Measurements from ENCODE around the gene LIMS1. TPM values are rescaled to one million over a fixed set of nuclear protein-coding genes. Genes with fewer than 3 reads are reported as not detected.

Gene LIMS1
- total RNA-seq, 1 experiment from 2014 or later: 70.9 TPM

DNA sequence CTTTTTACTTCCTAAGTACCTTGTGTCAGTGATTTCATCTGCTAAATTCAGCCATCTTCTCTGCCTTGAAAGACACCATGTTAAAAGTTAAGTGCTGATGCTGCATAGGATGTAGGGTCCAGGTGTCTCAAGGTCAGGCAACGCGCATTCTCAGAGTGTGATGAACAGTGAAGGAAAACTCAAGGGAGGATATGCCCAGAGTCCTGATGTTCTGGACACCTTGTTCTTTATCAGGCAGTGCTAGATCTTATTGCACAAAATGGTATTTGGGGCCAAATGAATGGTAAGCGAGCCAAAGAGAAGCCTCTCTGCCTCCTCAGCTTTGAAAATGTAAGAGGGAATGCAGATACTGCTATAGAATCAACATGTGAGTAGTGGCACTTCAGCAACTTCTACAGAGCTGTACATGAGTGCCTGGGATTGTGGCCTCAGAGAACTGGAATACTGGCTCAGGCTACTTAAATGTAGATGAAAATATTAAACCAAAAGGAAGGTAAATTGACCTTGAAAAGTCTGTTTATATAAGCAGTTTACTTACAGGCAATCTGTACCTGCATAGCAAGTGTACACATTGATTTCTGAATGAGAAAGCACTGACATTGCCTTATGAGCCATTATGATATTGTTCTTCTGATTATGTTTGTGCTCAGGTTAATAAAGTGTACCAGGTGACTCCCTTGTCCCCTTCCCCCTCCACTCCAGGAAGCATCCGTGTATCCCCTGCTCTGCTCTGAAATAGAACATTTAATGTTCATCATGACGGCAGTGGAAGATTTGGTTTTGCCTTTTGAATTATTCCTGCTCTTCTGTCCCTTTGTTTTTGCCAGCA, 98.3 kb downstream of the LIMS1 start:
- Mint-ChIP-seq H3K9me3 (ENCODE audit: unreplicated experiment) (no peaks in the 10 kb centered on the region), H3K27ac (ENCODE audit: low read depth, unreplicated experiment) (no peak overlapping the region), H3K36me3 (ENCODE audit: insufficient read depth, unreplicated experiment) (no peaks in the 10 kb centered on the region), H3K27me3 (ENCODE audit: insufficient read depth, unreplicated experiment) (no peaks in the 10 kb centered on the region), H3K4me3 (ENCODE audit: unreplicated experiment) (no peak overlapping the region), H3K4me1 (ENCODE audit: insufficient read depth, unreplicated experiment) (peaks cover 37% of the 10 kb centered on the region)
- TF ChIP-seq, protein P1, sequence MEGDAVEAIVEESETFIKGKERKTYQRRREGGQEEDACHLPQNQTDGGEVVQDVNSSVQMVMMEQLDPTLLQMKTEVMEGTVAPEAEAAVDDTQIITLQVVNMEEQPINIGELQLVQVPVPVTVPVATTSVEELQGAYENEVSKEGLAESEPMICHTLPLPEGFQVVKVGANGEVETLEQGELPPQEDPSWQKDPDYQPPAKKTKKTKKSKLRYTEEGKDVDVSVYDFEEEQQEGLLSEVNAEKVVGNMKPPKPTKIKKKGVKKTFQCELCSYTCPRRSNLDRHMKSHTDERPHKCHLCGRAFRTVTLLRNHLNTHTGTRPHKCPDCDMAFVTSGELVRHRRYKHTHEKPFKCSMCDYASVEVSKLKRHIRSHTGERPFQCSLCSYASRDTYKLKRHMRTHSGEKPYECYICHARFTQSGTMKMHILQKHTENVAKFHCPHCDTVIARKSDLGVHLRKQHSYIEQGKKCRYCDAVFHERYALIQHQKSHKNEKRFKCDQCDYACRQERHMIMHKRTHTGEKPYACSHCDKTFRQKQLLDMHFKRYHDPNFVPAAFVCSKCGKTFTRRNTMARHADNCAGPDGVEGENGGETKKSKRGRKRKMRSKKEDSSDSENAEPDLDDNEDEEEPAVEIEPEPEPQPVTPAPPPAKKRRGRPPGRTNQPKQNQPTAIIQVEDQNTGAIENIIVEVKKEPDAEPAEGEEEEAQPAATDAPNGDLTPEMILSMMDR (IDR thresholded peaks at IDR 0.05; ENCODE audit: unreplicated experiment): no peak
- DNase-seq (ENCODE audit: unreplicated experiment): no peak
- intact Hi-C loops (cut with micrococcal nuclease): no loop called here
- BruUV-seq (replicated peaks): no TSS peak
- CTCF ChIA-PET: interaction anchor here (1.4 to 8.3 kb wide), 7 partner anchors 10 to 47 kb away, joined by 4 to 207 read pairs (median 9); no protein-coding TSS in a partner anchor
- POLR2A ChIA-PET: interaction anchor here (0.6 to 3.4 kb wide), 4 partner anchors 11 to 39 kb away, joined by 3 to 18 read pairs (median 7); no protein-coding TSS in a partner anchor

DNA sequence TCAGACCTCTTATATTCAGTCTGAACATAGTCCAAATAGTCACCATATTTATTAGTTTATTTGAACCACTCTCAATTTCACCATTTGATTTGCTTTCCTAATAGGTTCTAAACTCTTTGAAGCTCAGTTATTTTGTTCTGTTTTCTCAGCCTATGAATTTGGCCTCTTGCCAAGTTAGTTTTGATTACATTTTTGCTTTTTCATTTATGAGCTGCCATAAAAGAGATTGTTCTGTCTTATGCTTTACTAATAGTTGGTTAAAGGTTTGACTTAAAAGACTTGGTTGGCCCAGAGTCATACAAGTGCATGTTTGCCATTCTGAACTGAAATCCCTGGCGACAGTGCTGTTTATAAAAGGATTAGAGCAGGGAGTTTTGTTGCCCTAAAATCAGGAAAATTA, 99.1 kb downstream of the LIMS1 start:
- intact Hi-C loops (cut with micrococcal nuclease): no loop called here
- TF ChIP-seq, protein P1 (IDR thresholded peaks at IDR 0.05; ENCODE audit: unreplicated experiment): no peak
- no peaks in the 10 kb centered on the region for H3K27me3 Mint-ChIP-seq (ENCODE audit: insufficient read depth, unreplicated experiment)
- no peak overlapping the region for H3K27ac Mint-ChIP-seq (ENCODE audit: low read depth, unreplicated experiment)
- no TSS peak for BruUV-seq (replicated peaks)
- H3K4me1 Mint-ChIP-seq (ENCODE audit: insufficient read depth, unreplicated experiment): peaks cover 32% of the 10 kb centered on the region
- ChIA-PET CTCF (interaction anchor here (0.6 to 8.3 kb wide), 8 partner anchors 9 to 285 kb away, joined by 3 to 207 read pairs (median 60); no protein-coding TSS in a partner anchor), POLR2A (interaction anchor here (0.6 to 2.3 kb wide), 4 partner anchors 19 to 46 kb away, joined by 3 to 9 read pairs (median 4); no protein-coding TSS in a partner anchor)
- H3K9me3 Mint-ChIP-seq (ENCODE audit: unreplicated experiment): no peaks in the 10 kb centered on the region
- no peak overlapping the region for H3K4me3 Mint-ChIP-seq (ENCODE audit: unreplicated experiment)
- H3K36me3 Mint-ChIP-seq (ENCODE audit: insufficient read depth, unreplicated experiment): no peaks in the 10 kb centered on the region
- DNase-seq (ENCODE audit: unreplicated experiment): no peak

DNA sequence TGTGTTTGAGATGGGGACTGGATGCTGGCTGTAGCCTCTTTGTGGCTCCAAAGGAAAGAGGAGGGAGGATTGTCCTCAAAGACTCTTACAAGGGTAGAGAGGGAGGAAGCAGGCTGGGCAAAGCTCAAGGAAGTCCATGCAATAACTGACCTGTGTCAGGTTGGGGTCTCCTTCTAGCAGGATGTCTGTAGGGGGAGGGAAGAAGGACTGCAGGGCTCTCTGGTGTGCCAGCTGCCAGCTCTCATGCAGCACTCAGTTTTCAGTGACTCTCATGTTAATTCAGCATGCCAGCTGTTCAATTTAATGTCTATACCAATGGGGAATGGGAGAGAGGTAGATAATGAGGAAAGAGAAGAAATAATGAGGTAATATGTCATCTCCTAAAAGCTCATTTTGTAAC, 99.7 kb downstream of the LIMS1 start:
- CTCF ChIA-PET: interaction anchor here (0.6 to 8.3 kb wide), 8 partner anchors 8 to 285 kb away, joined by 3 to 207 read pairs (median 60); no protein-coding TSS in a partner anchor
- POLR2A ChIA-PET: interaction anchor here (0.6 to 2.3 kb wide), 7 partner anchors 12 to 288 kb away, joined by 3 to 9 read pairs (median 5); no protein-coding TSS in a partner anchor
- Mint-ChIP-seq H3K27me3 (ENCODE audit: insufficient read depth, unreplicated experiment) (no peaks in the 10 kb centered on the region), H3K4me1 (ENCODE audit: insufficient read depth, unreplicated experiment) (peaks cover 32% of the 10 kb centered on the region), H3K27ac (ENCODE audit: low read depth, unreplicated experiment) (no peak overlapping the region), H3K36me3 (ENCODE audit: insufficient read depth, unreplicated experiment) (peaks cover 5% of the 10 kb centered on the region), H3K4me3 (ENCODE audit: unreplicated experiment) (no peak overlapping the region), H3K9me3 (ENCODE audit: unreplicated experiment) (no peaks in the 10 kb centered on the region)
- no peak for DNase-seq (ENCODE audit: unreplicated experiment)
- no TSS peak for BruUV-seq (replicated peaks)
- TF ChIP-seq, protein P1 (IDR thresholded peaks at IDR 0.05; ENCODE audit: unreplicated experiment): no peak
- intact Hi-C loops (cut with micrococcal nuclease): no loop called here

DNA sequence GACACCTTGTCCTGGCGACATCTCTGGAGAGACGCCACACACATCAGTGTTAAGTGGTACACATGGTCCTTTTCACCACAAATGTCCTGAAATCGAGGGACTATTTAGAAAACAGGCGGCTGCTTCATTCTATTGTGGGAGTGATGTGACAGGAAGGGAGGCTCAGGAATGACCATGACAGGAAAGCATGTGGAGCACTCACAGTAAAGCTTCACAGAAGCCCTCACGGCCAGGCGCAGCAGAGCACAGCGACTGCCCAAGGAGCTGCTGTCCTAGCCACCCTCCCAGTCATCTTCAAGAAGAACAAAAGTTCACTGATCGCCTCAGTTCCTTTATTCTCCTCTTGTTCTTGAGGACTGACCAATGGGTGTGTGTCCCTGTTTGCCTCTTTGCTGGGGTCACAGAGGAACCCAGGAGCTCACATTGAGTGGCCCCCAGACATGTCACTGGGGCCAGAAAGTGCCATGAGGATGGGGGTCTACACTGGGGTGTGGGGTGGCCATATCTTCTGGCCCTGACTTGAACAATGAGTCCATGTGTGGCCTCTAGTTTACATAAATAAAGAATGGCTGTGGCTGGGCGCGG, 100.4 kb downstream of the LIMS1 start:
- intact Hi-C loops (cut with micrococcal nuclease): no loop called here
- Mint-ChIP-seq H3K4me1 (ENCODE audit: insufficient read depth, unreplicated experiment) (peaks cover 32% of the 10 kb centered on the region), H3K27me3 (ENCODE audit: insufficient read depth, unreplicated experiment) (no peaks in the 10 kb centered on the region), H3K4me3 (ENCODE audit: unreplicated experiment) (no peak overlapping the region), H3K9me3 (ENCODE audit: unreplicated experiment) (no peaks in the 10 kb centered on the region), H3K27ac (ENCODE audit: low read depth, unreplicated experiment) (no peak overlapping the region), H3K36me3 (ENCODE audit: insufficient read depth, unreplicated experiment) (peaks cover 7% of the 10 kb centered on the region)
- ChIA-PET POLR2A (interaction anchor here (1.1 to 2.3 kb wide), 4 partner anchors 13 to 289 kb away, joined by 5 to 9 read pairs (median 5); no protein-coding TSS in a partner anchor), CTCF (interaction anchor here (0.7 to 8.3 kb wide), 6 partner anchors 13 to 56 kb away, joined by 3 to 207 read pairs (median 116); no protein-coding TSS in a partner anchor)
- DNase-seq (ENCODE audit: unreplicated experiment): no peak
- no TSS peak for BruUV-seq (replicated peaks)
- TF ChIP-seq, protein P1 (IDR thresholded peaks at IDR 0.05; ENCODE audit: unreplicated experiment): no peak

Data from MCF 10A (cell line).